GM13976 (cell line): ENCODE data around the gene NCLN.

Experiments
- DNase-seq: peaks from one replicate; pipeline ENCODE4 v3.0.0; 2012; ENCODE audit warnings: low spot score
- CTCF ChIP-seq: IDR thresholded peaks from 2 replicates; pipeline ENCODE4 v1.5.1; 2012; ENCODE audit warnings: borderline replicate concordance, mild to moderate bottlenecking; ENCODE audit not compliant: insufficient read depth; ENCODE audit errors: extremely low read depth, missing control alignments, control extremely low read depth
- in situ Hi-C: fragments of 300-500 bp; cut with MboI; formaldehyde crosslinking; loops from one replicate; pipeline ENCODE4 v1.12.0; 2022; ENCODE audit warnings: low sequenced_read_pairs, mixed read lengths, inconsistent platforms; ENCODE audit not compliant: unreplicated experiment

The NCLN gene

GRCh38 chr19:3206216-3206953 lies 20.7 kb downstream of the NCLN start:
- no peak for TF ChIP-seq CTCF
- in situ Hi-C loops, result no loop called here
- no peak for DNase-seq

DNA sequence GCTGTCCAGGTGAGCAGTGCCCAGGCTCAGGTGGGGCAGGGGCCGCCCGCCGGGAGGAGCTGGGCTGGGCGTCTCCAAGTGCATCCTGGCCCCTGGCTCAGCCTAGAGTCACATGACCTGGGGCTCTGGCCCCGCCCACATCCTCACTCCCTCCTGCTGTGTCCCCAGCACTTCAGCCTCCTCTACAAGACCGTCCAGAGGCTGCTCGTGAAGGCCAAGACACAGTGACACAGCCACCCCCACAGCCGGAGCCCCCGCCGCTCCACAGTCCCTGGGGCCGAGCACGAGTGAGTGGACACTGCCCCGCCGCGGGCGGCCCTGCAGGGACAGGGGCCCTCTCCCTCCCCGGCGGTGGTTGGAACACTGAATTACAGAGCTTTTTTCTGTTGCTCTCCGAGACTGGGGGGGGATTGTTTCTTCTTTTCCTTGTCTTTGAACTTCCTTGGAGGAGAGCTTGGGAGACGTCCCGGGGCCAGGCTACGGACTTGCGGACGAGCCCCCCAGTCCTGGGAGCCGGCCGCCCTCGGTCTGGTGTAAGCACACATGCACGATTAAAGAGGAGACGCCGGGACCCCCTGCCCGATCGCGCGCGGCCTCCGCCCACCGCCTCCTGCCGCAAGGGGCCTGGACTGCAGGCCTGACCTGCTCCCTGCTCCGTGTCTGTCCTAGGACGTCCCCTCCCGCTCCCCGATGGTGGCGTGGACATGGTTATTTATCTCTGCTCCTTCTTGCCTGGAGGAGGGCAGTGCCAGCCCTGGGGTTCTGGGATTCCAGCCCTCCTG lies 21.9 kb downstream of the NCLN start:
- TF ChIP-seq CTCF, result no peak
- in situ Hi-C loops, result no loop called here
- DNase-seq, result no peak

DNA sequence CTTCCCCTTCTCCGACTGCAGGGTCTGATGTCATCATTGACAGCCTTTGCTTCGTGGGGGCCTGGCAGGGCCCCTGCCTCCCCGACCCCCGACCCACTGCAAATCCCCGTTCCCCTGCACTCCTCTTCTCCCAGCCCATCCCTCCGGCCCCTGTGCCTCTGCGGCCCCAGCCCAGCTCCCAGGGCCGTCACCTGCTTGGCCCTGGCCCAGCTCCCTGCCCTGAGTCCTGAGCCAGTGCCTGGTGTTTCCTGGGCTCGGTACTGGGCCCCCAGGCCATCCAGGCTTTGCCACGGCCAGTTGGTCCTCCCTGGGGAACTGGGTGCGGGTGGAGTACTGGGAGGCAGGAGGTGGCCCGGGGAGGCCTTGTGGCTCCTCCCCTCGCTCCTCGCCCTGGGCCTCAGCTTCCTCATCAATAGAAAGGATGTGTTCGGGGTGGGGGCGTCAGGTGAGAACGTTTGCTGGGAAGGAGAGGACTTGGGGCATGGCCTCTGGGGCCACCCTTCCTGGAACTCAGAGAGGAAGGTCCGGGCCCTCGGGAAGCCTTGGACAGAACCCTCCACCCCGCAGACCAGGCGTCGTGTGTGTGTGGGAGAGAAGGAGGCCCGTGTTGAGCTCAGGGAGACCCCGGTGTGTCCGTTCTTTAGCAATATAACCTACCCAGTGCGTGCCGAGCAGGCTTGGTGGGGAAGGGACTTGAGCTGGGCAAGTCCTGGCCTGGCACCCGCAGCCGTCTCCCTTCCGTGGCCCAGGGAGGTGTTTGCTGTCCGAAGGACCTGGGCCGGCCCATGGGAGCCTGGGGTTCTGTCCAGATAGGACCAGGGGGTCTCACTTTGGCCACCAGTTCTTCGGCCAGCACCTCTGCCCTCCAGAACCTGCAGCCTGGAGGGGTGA lies 22.8 kb downstream of the NCLN start:
- no peak for TF ChIP-seq CTCF

GRCh38 chr19:3210347-3211017 lies 24.8 kb downstream of the NCLN start:
- in situ Hi-C loops, result no loop called here
- peak; percentile 82 for TF ChIP-seq CTCF
- peak; percentile 89 for DNase-seq

More for the DNA sequence above, 22.8 kb downstream of the NCLN start:
- in situ Hi-C loops, result no loop called here
- no peak for DNase-seq

DNA sequence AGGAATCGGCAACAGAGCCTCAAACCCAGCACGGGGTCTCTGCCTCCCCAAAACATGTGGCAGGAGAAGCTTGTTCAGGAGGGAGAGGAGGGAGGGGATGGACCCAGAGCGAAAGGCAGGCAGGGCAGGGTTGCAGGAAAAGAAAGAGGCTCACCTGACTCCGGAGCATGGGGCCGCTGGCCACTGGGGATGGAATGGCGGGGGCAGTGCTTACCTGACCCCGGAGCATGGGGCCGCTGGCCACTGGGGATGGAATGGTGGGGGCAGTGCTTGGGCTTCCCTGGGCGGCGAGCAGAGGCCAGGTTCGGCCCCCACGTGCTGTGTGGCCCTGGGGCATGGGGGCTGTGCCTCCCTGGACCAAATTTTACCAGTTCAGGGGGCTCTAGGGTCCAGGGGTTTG lies 25.5 kb downstream of the NCLN start:
- no peak for DNase-seq
- TF ChIP-seq CTCF, result no peak
- in situ Hi-C loops, result no loop called here

GRCh38 chr19:3213159-3213558 lies 27.4 kb downstream of the NCLN start:
- no peak for TF ChIP-seq CTCF
- in situ Hi-C loops, result no loop called here
- no peak for DNase-seq
